ENCODE measurements around the gene PITHD1.

The PITHD1 gene

GRCh38 chr1:23816906-23817305 lies 38.7 kb downstream of the PITHD1 start:
- Histone ChIP-seq H3K27ac (ENCODE audit: low read length) (peak overlapping the region; percentile 27; the same call in 1 of the 2 replicates), H3K36me3 (replicated peaks; ENCODE audit: low read depth, low read length) (peaks cover 16% of the 10 kb centered on the region)

GRCh38 chr1:23817633-23818032 lies 39.4 kb downstream of the PITHD1 start:
- no peaks in the 10 kb centered on the region for H3K27me3 ChIP-seq (ENCODE audit: low read depth, low read length)
- peaks cover 23% of the 10 kb centered on the region for H3K4me1 ChIP-seq (ENCODE audit: low read length)
- H2AFZ ChIP-seq (ENCODE audit: low read depth, low read length): no peak overlapping the region
- peak overlapping the region; percentile 35 for H3K4me2 ChIP-seq (ENCODE audit: low read length)
- no peak overlapping the region for H3K9ac ChIP-seq (ENCODE audit: low read length)
- H3K27ac ChIP-seq (ENCODE audit: low read length): peak overlapping the region; percentile 27; the same call in 1 of the 2 replicates
- no peak for TF ChIP-seq EZH2phosphoT487 (IDR thresholded peaks at IDR 0.05; ENCODE audit: low read depth)
- TF ChIP-seq CTCF (IDR thresholded peaks at IDR 0.05; ENCODE audit: low read depth, low read length): no peak
- H3K79me2 ChIP-seq (ENCODE audit: low read length): no peaks in the 10 kb centered on the region
- H4K20me1 ChIP-seq (ENCODE audit: insufficient read depth, low read length): no peaks in the 10 kb centered on the region
- no peaks in the 10 kb centered on the region for H3K9me3 ChIP-seq (ENCODE audit: insufficient read depth, low read length)
- H3K36me3 ChIP-seq (replicated peaks; ENCODE audit: low read depth, low read length): peaks cover 16% of the 10 kb centered on the region
- H3K4me3 ChIP-seq (ENCODE audit: low read length): no peak overlapping the region

More at GRCh38 chr1:23816906-23817305, 38.7 kb downstream of the PITHD1 start:
- Histone ChIP-seq H3K4me3 (ENCODE audit: low read length) (no peak overlapping the region), H3K9me3 (ENCODE audit: insufficient read depth, low read length) (no peaks in the 10 kb centered on the region), H3K79me2 (ENCODE audit: low read length) (no peaks in the 10 kb centered on the region), H3K27me3 (ENCODE audit: low read depth, low read length) (no peaks in the 10 kb centered on the region), H3K4me1 (ENCODE audit: low read length) (peaks cover 30% of the 10 kb centered on the region), H2AFZ (ENCODE audit: low read depth, low read length) (no peak overlapping the region), H3K4me2 (ENCODE audit: low read length) (peak overlapping the region; percentile 35; the same call in 1 of the 2 replicates), H3K9ac (ENCODE audit: low read length) (no peak overlapping the region), H4K20me1 (ENCODE audit: insufficient read depth, low read length) (no peaks in the 10 kb centered on the region)
- TF ChIP-seq CTCF (IDR thresholded peaks at IDR 0.05; ENCODE audit: low read depth, low read length) (no peak), EZH2phosphoT487 (IDR thresholded peaks at IDR 0.05; ENCODE audit: low read depth) (no peak)

- TF ChIP-seq EZH2phosphoT487 (IDR thresholded peaks at IDR 0.05; ENCODE audit: low read depth): no peak
- TF ChIP-seq CTCF (IDR thresholded peaks at IDR 0.05; ENCODE audit: low read depth, low read length): no peak
- no peak overlapping the region for H3K9ac ChIP-seq (ENCODE audit: low read length)
- no peak overlapping the region for H3K27ac ChIP-seq (ENCODE audit: low read length)
- H3K27me3 ChIP-seq (ENCODE audit: low read depth, low read length): no peaks in the 10 kb centered on the region
- no peaks in the 10 kb centered on the region for H3K36me3 ChIP-seq (replicated peaks; ENCODE audit: low read depth, low read length)
- 0 out of 2 replicates have a peak overlapping the region, but pooled peaks have one; percentile 91 for H3K4me3 ChIP-seq (ENCODE audit: low read length)
- H3K79me2 ChIP-seq (ENCODE audit: low read length): peaks cover 14% of the 10 kb centered on the region
- peaks cover 6% of the 10 kb centered on the region; the same call in 1 of the 2 replicates for H3K4me1 ChIP-seq (ENCODE audit: low read length)
- no peaks in the 10 kb centered on the region for H4K20me1 ChIP-seq (ENCODE audit: insufficient read depth, low read length)
- H3K9me3 ChIP-seq (ENCODE audit: insufficient read depth, low read length): no peaks in the 10 kb centered on the region
- no peak overlapping the region for H2AFZ ChIP-seq (ENCODE audit: low read depth, low read length)
- peak overlapping the region; percentile 77; the same call in 1 of the 2 replicates for H3K4me2 ChIP-seq (ENCODE audit: low read length)
These were observed 45.5 kb downstream of the PITHD1 start for GRCh38 chr1:23823767-23824166.

GRCh38 chr1:23824711-23825075 lies 46.5 kb downstream of the PITHD1 start:
- TF ChIP-seq EZH2phosphoT487 (IDR thresholded peaks at IDR 0.05; ENCODE audit: low read depth): no peak
- TF ChIP-seq CTCF (IDR thresholded peaks at IDR 0.05; ENCODE audit: low read depth, low read length): no peak
- Histone ChIP-seq H3K4me1 (ENCODE audit: low read length) (peaks cover 6% of the 10 kb centered on the region; the same call in 1 of the 2 replicates), H3K36me3 (replicated peaks; ENCODE audit: low read depth, low read length) (no peaks in the 10 kb centered on the region), H3K4me2 (ENCODE audit: low read length) (peak overlapping the region; percentile 77), H3K27ac (ENCODE audit: low read length) (peak overlapping the region; percentile 42), H2AFZ (ENCODE audit: low read depth, low read length) (no peak overlapping the region), H3K4me3 (ENCODE audit: low read length) (peak overlapping the region; percentile 91), H3K9ac (ENCODE audit: low read length) (peak overlapping the region; percentile 86), H3K27me3 (ENCODE audit: low read depth, low read length) (no peaks in the 10 kb centered on the region), H3K79me2 (ENCODE audit: low read length) (peaks cover 14% of the 10 kb centered on the region), H3K9me3 (ENCODE audit: insufficient read depth, low read length) (no peaks in the 10 kb centered on the region), H4K20me1 (ENCODE audit: insufficient read depth, low read length) (no peaks in the 10 kb centered on the region)
